ENCODE data around the gene FBRSL1. TPM values are rescaled to one million over a fixed set of nuclear protein-coding genes. Genes with fewer than 3 reads are reported as not detected.
A peak's percentile ranks its signal among the peaks of the same experiment; 100 is the strongest.

The FBRSL1 gene
- total and polyA plus RNA-seq, 9 of the 15 experiments (the other 6 are each of a cell fraction or from before 2014, with no cell fraction given), result 0.24 to 129 (median 7.3) TPM

- no peak for TF ChIP-seq EWSR1 (IDR thresholded peaks at IDR 0.05; ENCODE audit: borderline replicate concordance, low read depth, partially characterized antibody)
- TF ChIP-seq RBFOX2 (IDR thresholded peaks at IDR 0.05; ENCODE audit: low read depth, low read length), result no peak
- TF ChIP-seq STAG1 (CRISPR knock-in tag; IDR thresholded peaks at IDR 0.05; ENCODE audit: borderline replicate concordance), result no peak
- TF ChIP-seq XRCC3 (IDR thresholded peaks at IDR 0.05), result no peak
- no peak for TF ChIP-seq CHD1 (IDR thresholded peaks at IDR 0.05; ENCODE audit: low read length)
- TF ChIP-seq NR2F6 (CRISPR knock-in tag; IDR thresholded peaks at IDR 0.05), result no peak
- peak; percentile 20 to 61; a peak in 2 of 4 replicates for TF ChIP-seq RAD21 (CRISPR knock-in tag; conservative IDR thresholded peaks at IDR 0.05 in 1 of 2, IDR thresholded peaks at IDR 0.05 in 1 of 2)
- no peak for TF ChIP-seq ATF1 (CRISPR knock-in tag; IDR thresholded peaks at IDR 0.05)
- no peak for TF ChIP-seq ATF1 (tag; IDR thresholded peaks at IDR 0.05)
- no peak for TF ChIP-seq KLF16 (IDR thresholded peaks at IDR 0.05)
- TF ChIP-seq ARID3B (CRISPR knock-in tag; IDR thresholded peaks at IDR 0.05; ENCODE audit: borderline replicate concordance), result no peak
- peak; percentile 46 for TF ChIP-seq NFYB (IDR thresholded peaks at IDR 0.05; ENCODE audit: extremely low read depth, insufficient read length)
- no peak for TF ChIP-seq JUND (IDR thresholded peaks at IDR 0.05; ENCODE audit: borderline replicate concordance, low read depth, low read length)
- no peak for TF ChIP-seq JUND (tag; IDR thresholded peaks at IDR 0.05; ENCODE audit: borderline replicate concordance, low read depth, low read length)
- TF ChIP-seq ZNF253 (CRISPR knock-in tag; conservative IDR thresholded peaks at IDR 0.05), result no peak
- TF ChIP-seq ZMIZ1 (IDR thresholded peaks at IDR 0.05; ENCODE audit: low read depth in 2 of 2, low read length in 2 of 2), result no peak
- no peak for TF ChIP-seq MTF1 (CRISPR knock-in tag; IDR thresholded peaks at IDR 0.05; ENCODE audit: borderline replicate concordance)
- no peak for TF ChIP-seq PTBP1 (IDR thresholded peaks at IDR 0.05; ENCODE audit: low read depth, low read length)
- no peak for TF ChIP-seq SFPQ (IDR thresholded peaks at IDR 0.05; ENCODE audit: low read depth, low read length)
Measured at GRCh38 chr12:132460571-132460970, 29.4 kb upstream of the FBRSL1 start (continued).
